Endodermal cell (in vitro differentiated cells): ENCODE data around the gene TOM1L2. TPM values are rescaled to one million over a fixed set of nuclear protein-coding genes. Genes with fewer than 3 reads are reported as not detected.
A peak's percentile ranks its signal among the peaks of the same experiment; 100 is the strongest.
"Not testable (repeated sequence)": the region's sequence is repeated elsewhere in the genome, so short reads cannot be mapped to it uniquely, and the experiment has no call there.

Experiments used
- DNase-seq: peaks from one replicate; pipeline ENCODE4 v3.0.0-alpha.2; 2017
- H3K27ac ChIP-seq: 2 replicates; pipeline ENCODE4 v1.5.1; 2013; ENCODE audit warnings: mild to moderate bottlenecking, low read depth, low read length, moderate library complexity
- H3K27me3 ChIP-seq: 2 replicates; pipeline ENCODE4 v1.6.1; 2013; ENCODE audit warnings: mild to moderate bottlenecking, low read length, moderate library complexity; ENCODE audit not compliant: insufficient read depth, control insufficient read depth, poor library complexity, severe bottlenecking
- H3K36me3 ChIP-seq: 2 replicates; pipeline ENCODE4 v1.7.0; 2013; ENCODE audit warnings: mild to moderate bottlenecking, low read length, moderate library complexity; ENCODE audit not compliant: control insufficient read depth, insufficient read depth
- H3K4me1 ChIP-seq: one replicate; pipeline ENCODE4 v1.7.0; 2013; ENCODE audit warnings: low read length; ENCODE audit not compliant: control insufficient read depth, insufficient read depth
- H3K4me3 ChIP-seq: 2 replicates; pipeline ENCODE4 v1.5.1; 2013; ENCODE audit warnings: mild to moderate bottlenecking, low read length, moderate library complexity
- H3K9ac ChIP-seq: 2 replicates; pipeline ENCODE4 v1.6.1; 2013; ENCODE audit warnings: mild to moderate bottlenecking, low read length, moderate library complexity; ENCODE audit not compliant: poor library complexity, severe bottlenecking; ENCODE audit errors: extremely low read depth
- H3K9me3 ChIP-seq: 2 replicates; pipeline ENCODE4 v1.6.1; 2013; ENCODE audit warnings: mild to moderate bottlenecking, low read length, moderate library complexity; ENCODE audit not compliant: control insufficient read depth
- H3K27ac Mint-ChIP-seq: 2 replicates; pipeline ENCODE4 v1.8.0; 2020; ENCODE audit warnings: mixed read lengths
- H3K27me3 Mint-ChIP-seq: 2 replicates; pipeline ENCODE4 v1.8.0; 2021; ENCODE audit warnings: mild to moderate bottlenecking, mixed read lengths; ENCODE audit not compliant: insufficient read depth
- H3K36me3 Mint-ChIP-seq: 2 replicates; pipeline ENCODE4 v1.8.0; 2020; ENCODE audit warnings: low read depth, mixed read lengths
- H3K4me1 Mint-ChIP-seq: 2 replicates; pipeline ENCODE4 v1.8.0; 2020; ENCODE audit warnings: mixed read lengths
- H3K4me3 Mint-ChIP-seq: 2 replicates; pipeline ENCODE4 v1.8.0; 2020; ENCODE audit warnings: mild to moderate bottlenecking, moderate library complexity, mixed read lengths
- H3K9me3 Mint-ChIP-seq: 2 replicates; pipeline ENCODE4 v1.8.0; 2020; ENCODE audit warnings: mild to moderate bottlenecking, mixed read lengths
- WGBS, 2 experiments: methylation state at CpG; one replicate each; pipeline versions ENCODE4 v1.1.5 to v1.1.7; 2013; ENCODE audit warnings: missing lambda C conversion rate in 2 of 2, mixed read lengths in 1 of 2; ENCODE audit not compliant: insufficient coverage in 1 of 2, insufficient read length in 1 of 2; 5-methylcytosine and 5-hydroxymethylcytosine counted together
- total RNA-seq, 2 donors: library from RNA; stranded (reverse); fragmentation: NEBNext Ultra II Directional in 1 of 2; extraction: Animal tissue kit (Norgen Biotek cat#: 25700) in 1 of 2; gene quantifications; 2 replicates in 1 of 2; 3 replicates in 1 of 2; pipeline ENCODE4 v1.2.1, GENCODE V29; 2021
- TF ChIP-seq, protein P1 (sequence below): fragments of 200-600 bp; sonication (generic); conservative IDR thresholded peaks from 2 replicates; pipeline ENCODE4 v1.5.0; 2021; ENCODE audit warnings: antibody characterized with exemption, mild to moderate bottlenecking

The TOM1L2 gene
- total RNA-seq, 2 donors from 2014 or later: 10.2 to 11.5 TPM

DNA sequence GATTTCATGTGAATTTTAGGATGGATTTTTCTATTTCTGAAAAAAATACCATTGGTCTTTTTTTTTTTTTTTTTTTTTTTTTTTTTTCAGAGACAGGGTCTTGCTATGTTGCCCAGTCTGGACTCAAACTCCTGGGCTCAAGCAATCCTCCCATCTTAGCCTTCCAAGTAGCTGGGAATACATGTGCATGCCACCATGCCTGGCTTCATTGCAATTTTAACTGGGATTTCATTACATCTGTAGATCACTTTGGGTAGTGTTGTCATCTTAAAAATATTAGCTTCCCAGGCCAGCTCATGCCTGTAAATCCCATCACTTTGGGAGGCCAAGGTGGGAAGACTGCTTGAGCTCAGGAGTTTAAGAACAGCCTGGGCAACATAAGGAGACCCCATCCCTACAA, 54.8 kb downstream of the TOM1L2 start:
- TF ChIP-seq, protein P1, sequence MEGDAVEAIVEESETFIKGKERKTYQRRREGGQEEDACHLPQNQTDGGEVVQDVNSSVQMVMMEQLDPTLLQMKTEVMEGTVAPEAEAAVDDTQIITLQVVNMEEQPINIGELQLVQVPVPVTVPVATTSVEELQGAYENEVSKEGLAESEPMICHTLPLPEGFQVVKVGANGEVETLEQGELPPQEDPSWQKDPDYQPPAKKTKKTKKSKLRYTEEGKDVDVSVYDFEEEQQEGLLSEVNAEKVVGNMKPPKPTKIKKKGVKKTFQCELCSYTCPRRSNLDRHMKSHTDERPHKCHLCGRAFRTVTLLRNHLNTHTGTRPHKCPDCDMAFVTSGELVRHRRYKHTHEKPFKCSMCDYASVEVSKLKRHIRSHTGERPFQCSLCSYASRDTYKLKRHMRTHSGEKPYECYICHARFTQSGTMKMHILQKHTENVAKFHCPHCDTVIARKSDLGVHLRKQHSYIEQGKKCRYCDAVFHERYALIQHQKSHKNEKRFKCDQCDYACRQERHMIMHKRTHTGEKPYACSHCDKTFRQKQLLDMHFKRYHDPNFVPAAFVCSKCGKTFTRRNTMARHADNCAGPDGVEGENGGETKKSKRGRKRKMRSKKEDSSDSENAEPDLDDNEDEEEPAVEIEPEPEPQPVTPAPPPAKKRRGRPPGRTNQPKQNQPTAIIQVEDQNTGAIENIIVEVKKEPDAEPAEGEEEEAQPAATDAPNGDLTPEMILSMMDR: no peak
- H3K9me3 ChIP-seq: no peaks in the 10 kb centered on the region
- H3K27me3 ChIP-seq: no peaks in the 10 kb centered on the region
- peaks cover 28% of the 10 kb centered on the region for H3K4me1 ChIP-seq
- DNase-seq: no peak
- Mint-ChIP-seq H3K27ac (no peak overlapping the region), H3K4me1 (peaks cover 28% of the 10 kb centered on the region), H3K9me3 (peaks cover 10% of the 10 kb centered on the region), H3K27me3 (no peaks in the 10 kb centered on the region), H3K4me3 (no peak overlapping the region), H3K36me3 (peaks cover 5% of the 10 kb centered on the region)
- no peak overlapping the region for H3K4me3 ChIP-seq
- H3K36me3 ChIP-seq: no peaks in the 10 kb centered on the region
- no peak overlapping the region for H3K9ac ChIP-seq
- no peak overlapping the region for H3K27ac ChIP-seq

DNA sequence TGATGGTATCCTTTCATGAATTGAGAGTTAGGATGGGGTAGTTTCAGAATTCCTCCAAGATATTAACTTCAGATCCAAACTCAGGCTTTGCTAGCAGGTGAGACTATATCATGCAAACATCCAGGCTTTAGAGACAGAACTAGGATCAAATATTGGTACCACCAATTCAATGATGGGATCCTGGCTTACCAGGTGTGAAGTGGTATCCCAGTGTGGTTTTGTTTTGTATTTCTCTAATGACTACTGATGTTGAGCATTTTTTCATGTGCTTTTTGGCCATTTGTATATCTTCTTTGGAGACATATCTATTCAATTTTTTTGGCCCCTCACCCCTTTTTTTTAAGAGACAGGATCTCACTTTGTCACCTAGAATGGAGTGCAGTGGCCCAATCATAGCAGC, 57.0 kb downstream of the TOM1L2 start:
- H3K27ac Mint-ChIP-seq: no peak overlapping the region
- H3K4me1 Mint-ChIP-seq: peaks cover 17% of the 10 kb centered on the region
- peaks cover 12% of the 10 kb centered on the region for H3K9me3 Mint-ChIP-seq
- Histone ChIP-seq H3K9me3 (no peaks in the 10 kb centered on the region), H3K36me3 (no peaks in the 10 kb centered on the region), H3K4me3 (no peak overlapping the region), H3K9ac (no peak overlapping the region), H3K27me3 (no peaks in the 10 kb centered on the region), H3K4me1 (peaks cover 13% of the 10 kb centered on the region), H3K27ac (no peak overlapping the region)
- H3K27me3 Mint-ChIP-seq: no peaks in the 10 kb centered on the region
- TF ChIP-seq, protein P1: no peak
- H3K4me3 Mint-ChIP-seq: no peak overlapping the region
- DNase-seq: no peak
- H3K36me3 Mint-ChIP-seq: peaks cover 5% of the 10 kb centered on the region

DNA sequence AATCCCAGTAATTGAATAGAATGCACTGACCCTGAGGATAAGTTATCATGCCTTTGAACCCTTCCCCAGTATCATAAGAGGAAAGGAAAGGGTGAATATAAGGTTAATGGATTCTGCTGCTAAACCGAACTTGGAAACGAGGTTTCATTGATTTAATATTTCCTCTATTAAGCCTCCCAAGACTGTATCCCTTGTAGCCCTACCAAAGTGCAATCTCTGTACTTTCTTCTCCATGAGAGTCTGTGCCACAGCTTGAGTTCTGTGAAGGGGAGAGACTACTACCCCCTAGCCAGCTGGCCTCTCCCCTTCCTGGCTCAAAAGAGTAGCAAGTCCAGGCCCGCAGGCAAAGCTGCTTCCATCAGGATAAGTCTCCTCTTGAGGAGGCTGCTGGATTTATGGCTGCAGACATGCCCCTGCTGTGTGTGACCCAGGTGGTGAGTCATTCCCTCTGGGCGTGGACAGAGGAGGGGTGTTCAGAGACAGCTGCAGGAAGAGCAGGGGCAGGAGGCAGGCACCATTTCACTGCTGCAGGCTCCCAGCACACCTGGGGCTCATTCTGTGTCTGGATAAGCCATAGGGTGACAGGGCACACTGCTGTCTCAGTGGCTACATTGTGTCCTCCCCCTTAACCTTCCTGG, 58.4 kb downstream of the TOM1L2 start:
- 71% methylated on average over 4 of the region's 4 CpGs; no CpG with 5 or more reads in 1 of the 2 experiments for WGBS, 2 experiments
- H3K4me1 Mint-ChIP-seq: peaks cover 15% of the 10 kb centered on the region
- Histone ChIP-seq H3K36me3 (no peaks in the 10 kb centered on the region), H3K27me3 (no peaks in the 10 kb centered on the region), H3K4me3 (peak overlapping the region; percentile 53), H3K9me3 (no peaks in the 10 kb centered on the region), H3K9ac (no peak overlapping the region), H3K4me1 (peaks cover 6% of the 10 kb centered on the region), H3K27ac (peak overlapping the region; percentile 74)
- peaks cover 5% of the 10 kb centered on the region for H3K36me3 Mint-ChIP-seq
- H3K27ac Mint-ChIP-seq: peak overlapping the region; percentile 76
- peaks cover 12% of the 10 kb centered on the region for H3K9me3 Mint-ChIP-seq
- H3K4me3 Mint-ChIP-seq: no peak overlapping the region
- H3K27me3 Mint-ChIP-seq: no peaks in the 10 kb centered on the region
- peak; percentile 95 for DNase-seq
- TF ChIP-seq, protein P1: no peak

DNA sequence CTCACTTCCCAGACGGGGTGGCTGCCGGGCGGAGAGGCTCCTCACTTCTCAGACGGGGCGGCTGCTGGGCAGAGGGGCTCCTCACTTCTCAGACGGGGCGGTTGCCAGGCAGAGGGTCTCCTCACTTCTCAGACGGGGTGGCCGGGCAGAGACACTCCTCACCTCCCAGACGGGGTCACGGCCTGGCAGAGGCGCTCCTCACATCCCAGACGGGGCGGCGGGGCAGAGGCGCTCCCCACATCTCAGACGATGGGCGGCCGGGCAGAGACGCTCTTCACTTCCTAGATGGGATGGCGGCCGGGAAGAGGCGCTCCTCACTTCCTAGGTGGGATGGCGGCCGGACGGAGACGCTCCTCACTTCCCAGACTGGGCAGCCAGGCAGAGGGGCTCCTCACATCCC, 59.9 kb downstream of the TOM1L2 start:
- not testable (repeated sequence) for H3K9ac ChIP-seq, H3K9me3 ChIP-seq, H3K27me3 ChIP-seq, H3K9me3 Mint-ChIP-seq, H3K4me3 Mint-ChIP-seq, H3K36me3 Mint-ChIP-seq, H3K4me3 ChIP-seq, H3K27ac ChIP-seq, DNase-seq, H3K36me3 ChIP-seq, H3K4me1 ChIP-seq, H3K27me3 Mint-ChIP-seq, H3K27ac Mint-ChIP-seq
- WGBS, 2 experiments: 100% methylated on average over 3 of the region's 27 CpGs; no CpG with 5 or more reads in 1 of the 2 experiments
- peaks cover 17% of the 10 kb centered on the region for H3K4me1 Mint-ChIP-seq
